IMR-90 (cell line): Measurements from ENCODE around the gene SNAPC4. TPM values are rescaled to one million over a fixed set of nuclear protein-coding genes. Genes with fewer than 3 reads are reported as not detected.

Source experiments
- ATAC-seq: fragments of 200-7000 bp; cut with Tn5 transposase; 2 replicates; pipeline ENCODE4 v1.9.1; 2020; ENCODE audit warnings: low read depth, mild to moderate bottlenecking, moderate library complexity
- BruUV-seq: library from RNA; stranded (reverse); fragments of 400-500 nt; replicated peaks from 2 replicates; lab custom pipeline; 2021; lab: Mats Ljungman, UMichigan
- CTCF ChIA-PET: fragments of 300-600 bp; formaldehyde crosslinking; extraction: SDS; loops from one replicate; lab custom pipeline; 2021; ENCODE audit warnings: antibody characterized with exemption; lab: Yijun Ruan, JAX
- POLR2A ChIA-PET: fragments of 300-600 bp; sonication (Branson Sonifier 250); formaldehyde crosslinking; loops from one replicate; lab custom pipeline; 2022; ENCODE audit warnings: antibody characterized with exemption; ENCODE audit not compliant: unreplicated experiment; lab: Charles Lee
- DNase-seq: peaks from one replicate; pipeline ENCODE4 v3.0.0; 2013
- H2AFZ ChIP-seq: replicated peaks from 2 replicates; pipeline ENCODE3; 2013; ENCODE audit warnings: low read length, mild to moderate bottlenecking; ENCODE audit not compliant: poor library complexity
- H2AK5ac ChIP-seq: 2 replicates; pipeline ENCODE4 v1.6.1; 2013; ENCODE audit warnings: low read depth, low read length, inconsistent platforms
- H2AK9ac ChIP-seq: replicated peaks from 2 replicates; pipeline ENCODE3; 2013; ENCODE audit warnings: mild to moderate bottlenecking, low read depth, low read length, moderate library complexity; ENCODE audit not compliant: poor library complexity
- H2BK120ac ChIP-seq: 2 replicates; pipeline ENCODE4 v1.6.1; 2013; ENCODE audit warnings: low read depth, low read length, inconsistent platforms
- H2BK15ac ChIP-seq: 3 replicates; pipeline ENCODE4 v1.6.1; 2013; ENCODE audit warnings: low read depth, low read length, inconsistent platforms
- H2BK20ac ChIP-seq: 2 replicates; pipeline ENCODE4 v1.6.1; 2013; ENCODE audit warnings: low read depth, mild to moderate bottlenecking, inconsistent platforms, low read length, moderate library complexity
- H2BK5ac ChIP-seq: 2 replicates; pipeline ENCODE4 v1.6.1; 2013; ENCODE audit warnings: mild to moderate bottlenecking, low read depth, low read length, inconsistent platforms; ENCODE audit not compliant: poor library complexity, severe bottlenecking
- H3K14ac ChIP-seq: replicated peaks from 2 replicates; pipeline ENCODE4 v1.6.1; 2013; ENCODE audit warnings: low read depth, low read length, inconsistent platforms
- H3K18ac ChIP-seq: 2 replicates; pipeline ENCODE4 v1.6.1; 2013; ENCODE audit warnings: low read depth, low read length, control low read depth
- H3K23ac ChIP-seq: 2 replicates; pipeline ENCODE4 v1.6.1; 2013; ENCODE audit warnings: low read depth, low read length, inconsistent platforms
- H3K27ac ChIP-seq: 2 replicates; pipeline ENCODE4 v1.5.1; 2013; ENCODE audit warnings: mild to moderate bottlenecking, control low read depth, low read length; ENCODE audit not compliant: insufficient read depth
- H3K27me3 ChIP-seq: 2 replicates; pipeline ENCODE4 v1.6.1; 2013; ENCODE audit warnings: low read length; ENCODE audit not compliant: control insufficient read depth, insufficient read depth
- H3K36me3 ChIP-seq: 2 replicates; pipeline ENCODE4 v1.6.1; 2013; ENCODE audit warnings: low read length, mixed read lengths; ENCODE audit not compliant: control insufficient read depth, insufficient read depth
- H3K4ac ChIP-seq: 2 replicates; pipeline ENCODE4 v1.6.1; 2013; ENCODE audit warnings: low read depth, low read length, inconsistent platforms
- H3K4me1 ChIP-seq: 2 replicates; pipeline ENCODE4 v1.6.1; 2013; ENCODE audit warnings: low read length, mixed read lengths; ENCODE audit not compliant: control insufficient read depth, insufficient read depth
- H3K4me2 ChIP-seq: 2 replicates; pipeline ENCODE4 v1.6.1; 2013; ENCODE audit warnings: low read depth, mild to moderate bottlenecking, control low read depth, low read length, moderate library complexity
- H3K4me3 ChIP-seq: 2 replicates; pipeline ENCODE4 v1.5.1; 2013; ENCODE audit warnings: low read depth, mild to moderate bottlenecking, control low read depth, low read length, moderate library complexity; ENCODE audit not compliant: insufficient read depth
- H3K56ac ChIP-seq: 2 replicates; pipeline ENCODE4 v1.6.1; 2013; ENCODE audit warnings: low read length, inconsistent platforms; ENCODE audit not compliant: insufficient read depth; ENCODE audit errors: extremely low read depth
- H3K79me1 ChIP-seq, 2 experiments: 2 replicates each; pipeline ENCODE4 v1.6.1; 2013; ENCODE audit warnings: low read length in 2 of 2, inconsistent platforms in 1 of 2, low read depth in 1 of 2
- H3K9ac ChIP-seq: 2 replicates; pipeline ENCODE4 v1.6.1; 2013; ENCODE audit warnings: low read depth, low read length, control low read depth
- H3K9me1 ChIP-seq: 2 replicates; pipeline ENCODE4 v1.6.1; 2013; ENCODE audit warnings: low read length, inconsistent platforms; ENCODE audit not compliant: insufficient read depth
- H3K9me3 ChIP-seq: 2 replicates; pipeline ENCODE4 v1.6.1; 2013; ENCODE audit warnings: low read length; ENCODE audit not compliant: control insufficient read depth, insufficient read depth
- H4K20me1 ChIP-seq: 2 replicates; pipeline ENCODE4 v1.6.1; 2013; ENCODE audit warnings: low read length, inconsistent platforms; ENCODE audit not compliant: insufficient read depth
- H4K5ac ChIP-seq: 2 replicates; pipeline ENCODE4 v1.6.1; 2013; ENCODE audit warnings: mild to moderate bottlenecking, low read depth, low read length, control low read depth
- H4K8ac ChIP-seq, 2 experiments: 2 replicates each; pipeline ENCODE4 v1.6.1; 2013; ENCODE audit warnings: low read depth in 2 of 2, low read length in 2 of 2, control low read depth in 1 of 2, inconsistent platforms in 1 of 2
- H4K91ac ChIP-seq: 2 replicates; pipeline ENCODE4 v1.6.1; 2013; ENCODE audit warnings: low read depth, low read length, inconsistent platforms; ENCODE audit not compliant: insufficient read depth
- BHLHE40 ChIP-seq: fragments of 150-350 bp; IDR thresholded peaks from 2 replicates; pipeline ENCODE4 v1.6.1; 2016; ENCODE audit warnings: mild to moderate bottlenecking, low read depth, low read length
- CEBPB ChIP-seq: IDR thresholded peaks from 2 replicates; pipeline ENCODE4 v1.6.1; 2012; ENCODE audit warnings: low read depth, low read length, improper control_type of control experiment
- CHD1 ChIP-seq: IDR thresholded peaks from 2 replicates; pipeline ENCODE4 v1.6.1; 2012; ENCODE audit warnings: low read depth, low read length, improper control_type of control experiment
- CTCF ChIP-seq: conservative IDR thresholded peaks from 2 replicates; pipeline ENCODE4 v1.5.1; 2012; ENCODE audit warnings: mild to moderate bottlenecking, low read depth, low read length, improper control_type of control experiment
- FOS ChIP-seq: fragments of 150-350 bp; IDR thresholded peaks from 2 replicates; pipeline ENCODE4 v1.6.1; 2016; ENCODE audit warnings: low read depth, low read length
- MAZ ChIP-seq: IDR thresholded peaks from 2 replicates; pipeline ENCODE4 v1.6.1; 2012; ENCODE audit warnings: low read depth, mild to moderate bottlenecking, low read length, improper control_type of control experiment, moderate library complexity, borderline replicate concordance
- MXI1 ChIP-seq: IDR thresholded peaks from 2 replicates; pipeline ENCODE4 v1.6.1; 2012; ENCODE audit warnings: low read depth, mild to moderate bottlenecking, low read length, moderate library complexity, borderline replicate concordance
- NFE2L2 ChIP-seq: fragments of 150-350 bp; IDR thresholded peaks from 2 replicates; pipeline ENCODE4 v1.6.1; 2016; ENCODE audit warnings: low read depth, mild to moderate bottlenecking, low read length
- POLR2A ChIP-seq: IDR thresholded peaks from 2 replicates; pipeline ENCODE4 v1.6.1; 2012; ENCODE audit warnings: mild to moderate bottlenecking, low read depth, low read length
- RAD21 ChIP-seq: IDR thresholded peaks from 2 replicates; pipeline ENCODE4 v1.6.1; 2012; ENCODE audit warnings: low read length, improper control_type of control experiment
- RCOR1 ChIP-seq: IDR thresholded peaks from 2 replicates; pipeline ENCODE4 v1.6.1; 2012; ENCODE audit warnings: mild to moderate bottlenecking, low read length, improper control_type of control experiment; ENCODE audit not compliant: insufficient replicate concordance
- RFX5 ChIP-seq: IDR thresholded peaks from 2 replicates; pipeline ENCODE4 v1.8.0; 2012; ENCODE audit warnings: low read depth, mild to moderate bottlenecking, low read length, moderate library complexity
- SMC3 ChIP-seq: fragments of 150-350 bp; IDR thresholded peaks from 2 replicates; pipeline ENCODE4 v1.6.1; 2016; ENCODE audit warnings: low read depth, mild to moderate bottlenecking, antibody characterized with exemption, low read length, moderate library complexity
- USF2 ChIP-seq: fragments of 150-350 bp; IDR thresholded peaks from 2 replicates; pipeline ENCODE4 v1.6.1; 2017; ENCODE audit warnings: mild to moderate bottlenecking, antibody characterized with exemption, low read length, low read depth
- WGBS, 2 experiments: methylation state at CpG; one replicate each; pipeline versions ENCODE4 v1.1.5 to v1.1.7; 2013; ENCODE audit warnings: missing lambda C conversion rate in 2 of 2; ENCODE audit not compliant: insufficient read length in 1 of 2; ENCODE audit errors: extremely low coverage in 2 of 2; 5-methylcytosine and 5-hydroxymethylcytosine counted together
- dilution Hi-C: fragments of 300-500 bp; cut with HindIII; formaldehyde crosslinking; loops from one replicate; pipeline ENCODE4 v1.14.3; 2018; ENCODE audit warnings: low sequenced_read_pairs; ENCODE audit not compliant: unreplicated experiment
- in situ Hi-C: fragments of 300-500 bp; cut with MboI; formaldehyde crosslinking; loops from 3 replicates; pipeline ENCODE4 v1.14.3; 2019; ENCODE audit warnings: low sequenced_read_pairs, inconsistent platforms, mixed read lengths
- intact Hi-C: fragments of 100-400 bp; cut with micrococcal nuclease; formaldehyde crosslinking; loops from 2 replicates; pipeline ENCODE4 v1.10.0; 2022
- polyA plus RNA-seq, 3 experiments: library from polyadenylated mRNA; depleted of rRNA; stranded (reverse); fragments of >200 nt; gene quantifications; 2 replicates each; pipeline ENCODE4 v1.2.3, GENCODE V29; 2012; ENCODE audit warnings: low replicate concordance in 1 of 3
- total RNA-seq: library from RNA; depleted of rRNA; stranded (reverse); fragments of >200 nt; gene quantifications from 2 replicates; pipeline ENCODE4 v1.2.3, GENCODE V29; 2012

Gene SNAPC4
- total and polyA plus RNA-seq, 2 of the 4 experiments (the other 2 are of a cell fraction) = 2.5 to 6.5 TPM

- H2AFZ ChIP-seq = no peak overlapping the region
- H3K9me3 ChIP-seq = no peaks in the 10 kb centered on the region
- H3K36me3 ChIP-seq = peaks cover 65% of the 10 kb centered on the region
- H2BK20ac ChIP-seq = no peak overlapping the region
- no peak overlapping the region for H4K8ac ChIP-seq
- H2BK15ac ChIP-seq = no peak overlapping the region
- no peak overlapping the region for H3K27ac ChIP-seq
- peaks cover 14% of the 10 kb centered on the region for H4K20me1 ChIP-seq
- ChIA-PET CTCF (no interaction called here), POLR2A (no interaction called here)
- H2AK5ac ChIP-seq = no peak overlapping the region
- H3K79me1 ChIP-seq = peaks cover 24 to 35% of the 10 kb centered on the region in 2 experiments
- dilution Hi-C loops = no loop called here
- ATAC-seq (no peak), DNase-seq (no peak)
- peak overlapping the region; percentile 16 for H2AK9ac ChIP-seq
- no peak overlapping the region for H4K5ac ChIP-seq
- WGBS, 2 experiments = 95% methylated on average over 8 of the region's 21 CpGs; no CpG with 5 or more reads in 1 of the 2 experiments
- TF ChIP-seq POLR2A (no peak), MAZ (no peak), CTCF (no peak), CEBPB (no peak), CHD1 (no peak), FOS (no peak), NFE2L2 (no peak), MXI1 (no peak), RCOR1 (no peak), SMC3 (no peak), USF2 (no peak), BHLHE40 (no peak), RFX5 (no peak), RAD21 (no peak)
- H2BK5ac ChIP-seq = no peak overlapping the region
- H3K27me3 ChIP-seq = no peaks in the 10 kb centered on the region
- H3K14ac ChIP-seq = no peak overlapping the region
- no peak overlapping the region for H3K9ac ChIP-seq
- no peaks in the 10 kb centered on the region for H3K9me1 ChIP-seq
- no peak overlapping the region for H2BK120ac ChIP-seq
- H3K4me3 ChIP-seq = no peak overlapping the region
- no peak overlapping the region for H3K56ac ChIP-seq
- no peak overlapping the region for H3K4ac ChIP-seq
- BruUV-seq = no TSS peak
- in situ Hi-C loops = no loop called here
- H4K91ac ChIP-seq = no peak overlapping the region
- no peak overlapping the region for H3K4me2 ChIP-seq
- intact Hi-C loops = no loop called here
- no peak overlapping the region for H3K23ac ChIP-seq
- H3K4me1 ChIP-seq = peaks cover 6% of the 10 kb centered on the region
- H3K18ac ChIP-seq = no peak overlapping the region
Measured at GRCh38 chr9:136394312-136395019, 5.5 kb downstream of the SNAPC4 start.
